HepG2 (cell line): ENCODE results near the gene KCNA3. TPM values are rescaled to one million over a fixed set of nuclear protein-coding genes. Genes with fewer than 3 reads are reported as not detected.

Experiments
- ATF7 ChIP-seq, 2 experiments: fragments of 450-650 bp in 1 of 2; sonication (generic) in 1 of 2; formaldehyde crosslinking in 1 of 2; IDR thresholded peaks; 2 replicates each; pipeline versions ENCODE4 v1.4.0 to v1.6.1; 2016 to 2020; ENCODE audit warnings: antibody characterized with exemption in 1 of 2, mild to moderate bottlenecking in 1 of 2, missing genetic modification reagents in 1 of 2
- BRCA1 ChIP-seq: sonication (generic); formaldehyde crosslinking; IDR thresholded peaks from 2 replicates; pipeline ENCODE4 v1.4.0; 2020; ENCODE audit warnings: missing genetic modification reagents
- polyA plus RNA-seq, 8 experiments: library from polyadenylated mRNA; depleted of rRNA in 3 of 8; stranded (reverse) in 7 of 8; unstranded in 1 of 8; fragments of >200 nt; fragmentation: Illumina TruSeq in 4 of 8; extraction: Trizol in 4 of 8; gene quantifications; 2 replicates each; pipeline versions ENCODE4 v1.2.1 to v1.2.3, GENCODE V29; 2011 to 2016; ENCODE audit warnings: low read depth in 4 of 8, missing spikeins in 1 of 8, mixed read lengths in 1 of 8; ENCODE audit not compliant: insufficient read depth in 1 of 8
- total RNA-seq, 5 experiments: library from RNA; depleted of rRNA; stranded (reverse); fragments of >200 nt; fragmentation: Illumina TruSeq; extraction: Trizol; gene quantifications; 2 replicates each; pipeline ENCODE4 v1.2.3, GENCODE V29; 2016; ENCODE audit warnings: low read depth in 1 of 5
- TF ChIP-seq, protein P1 (sequence below), 2 experiments: sonication (generic) in 1 of 2; formaldehyde crosslinking in 1 of 2; IDR thresholded peaks; 2 replicates each; pipeline versions ENCODE4 v1.4.0 to v1.6.1; 2018 to 2020; ENCODE audit warnings: missing genetic modification reagents in 2 of 2, borderline replicate concordance in 1 of 2, low read depth in 1 of 2, mild to moderate bottlenecking in 1 of 2, missing biosample characterization in 1 of 2
- TF ChIP-seq, protein P2 (sequence below), 2 experiments: fragments of 450-650 bp in 1 of 2; sonication (generic) in 1 of 2; formaldehyde crosslinking in 1 of 2; IDR thresholded peaks; 2 replicates each; pipeline versions ENCODE4 v1.6.1 to v1.8.0; 2016 to 2022; ENCODE audit warnings: antibody characterized with exemption in 1 of 2, mild to moderate bottlenecking in 1 of 2, missing genetic modification reagents in 1 of 2

Gene KCNA3
- total and polyA plus RNA-seq, 2 of the 13 experiments (the other 11 are each of a cell fraction or from before 2014, with no cell fraction given): not detected

DNA sequence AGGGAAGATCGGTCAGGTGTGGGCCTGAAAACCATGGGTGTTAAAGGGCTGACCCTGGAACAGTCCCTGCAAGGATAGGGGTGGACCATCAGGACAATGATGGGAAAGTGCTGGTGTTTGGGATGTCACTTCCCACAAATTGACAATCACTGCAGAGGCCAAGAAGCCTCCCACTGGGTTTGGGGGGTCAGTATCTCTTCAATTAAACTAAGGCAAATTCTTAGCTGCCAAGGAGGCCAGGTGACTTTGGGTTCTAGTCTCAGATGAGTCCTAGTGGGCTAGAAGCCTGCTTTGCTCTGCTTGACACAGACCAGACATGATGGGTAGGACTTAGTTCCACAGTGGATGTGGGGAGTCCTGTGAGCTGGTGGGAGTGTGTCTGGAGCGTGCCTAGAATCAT lies 39.3 kb downstream of the KCNA3 start (continued):
- TF ChIP-seq, protein P1, sequence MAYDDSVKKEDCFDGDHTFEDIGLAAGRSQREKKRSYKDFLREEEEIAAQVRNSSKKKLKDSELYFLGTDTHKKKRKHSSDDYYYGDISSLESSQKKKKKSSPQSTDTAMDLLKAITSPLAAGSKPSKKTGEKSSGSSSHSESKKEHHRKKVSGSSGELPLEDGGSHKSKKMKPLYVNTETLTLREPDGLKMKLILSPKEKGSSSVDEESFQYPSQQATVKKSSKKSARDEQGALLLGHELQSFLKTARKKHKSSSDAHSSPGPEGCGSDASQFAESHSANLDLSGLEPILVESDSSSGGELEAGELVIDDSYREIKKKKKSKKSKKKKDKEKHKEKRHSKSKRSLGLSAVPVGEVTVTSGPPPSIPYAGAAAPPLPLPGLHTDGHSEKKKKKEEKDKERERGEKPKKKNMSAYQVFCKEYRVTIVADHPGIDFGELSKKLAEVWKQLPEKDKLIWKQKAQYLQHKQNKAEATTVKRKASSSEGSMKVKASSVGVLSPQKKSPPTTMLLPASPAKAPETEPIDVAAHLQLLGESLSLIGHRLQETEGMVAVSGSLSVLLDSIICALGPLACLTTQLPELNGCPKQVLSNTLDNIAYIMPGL (CRISPR knock-in tag; IDR thresholded peaks at IDR 0.05; ENCODE audit: borderline replicate concordance in 1 of 2, low read depth in 1 of 2): no peak
- TF ChIP-seq, protein P2, sequence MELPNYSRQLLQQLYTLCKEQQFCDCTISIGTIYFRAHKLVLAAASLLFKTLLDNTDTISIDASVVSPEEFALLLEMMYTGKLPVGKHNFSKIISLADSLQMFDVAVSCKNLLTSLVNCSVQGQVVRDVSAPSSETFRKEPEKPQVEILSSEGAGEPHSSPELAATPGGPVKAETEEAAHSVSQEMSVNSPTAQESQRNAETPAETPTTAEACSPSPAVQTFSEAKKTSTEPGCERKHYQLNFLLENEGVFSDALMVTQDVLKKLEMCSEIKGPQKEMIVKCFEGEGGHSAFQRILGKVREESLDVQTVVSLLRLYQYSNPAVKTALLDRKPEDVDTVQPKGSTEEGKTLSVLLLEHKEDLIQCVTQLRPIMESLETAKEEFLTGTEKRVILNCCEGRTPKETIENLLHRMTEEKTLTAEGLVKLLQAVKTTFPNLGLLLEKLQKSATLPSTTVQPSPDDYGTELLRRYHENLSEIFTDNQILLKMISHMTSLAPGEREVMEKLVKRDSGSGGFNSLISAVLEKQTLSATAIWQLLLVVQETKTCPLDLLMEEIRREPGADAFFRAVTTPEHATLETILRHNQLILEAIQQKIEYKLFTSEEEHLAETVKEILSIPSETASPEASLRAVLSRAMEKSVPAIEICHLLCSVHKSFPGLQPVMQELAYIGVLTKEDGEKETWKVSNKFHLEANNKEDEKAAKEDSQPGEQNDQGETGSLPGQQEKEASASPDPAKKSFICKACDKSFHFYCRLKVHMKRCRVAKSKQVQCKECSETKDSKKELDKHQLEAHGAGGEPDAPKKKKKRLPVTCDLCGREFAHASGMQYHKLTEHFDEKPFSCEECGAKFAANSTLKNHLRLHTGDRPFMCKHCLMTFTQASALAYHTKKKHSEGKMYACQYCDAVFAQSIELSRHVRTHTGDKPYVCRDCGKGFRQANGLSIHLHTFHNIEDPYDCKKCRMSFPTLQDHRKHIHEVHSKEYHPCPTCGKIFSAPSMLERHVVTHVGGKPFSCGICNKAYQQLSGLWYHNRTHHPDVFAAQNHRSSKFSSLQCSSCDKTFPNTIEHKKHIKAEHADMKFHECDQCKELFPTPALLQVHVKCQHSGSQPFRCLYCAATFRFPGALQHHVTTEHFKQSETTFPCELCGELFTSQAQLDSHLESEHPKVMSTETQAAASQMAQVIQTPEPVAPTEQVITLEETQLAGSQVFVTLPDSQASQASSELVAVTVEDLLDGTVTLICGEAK (IDR thresholded peaks at IDR 0.05): no peak
- TF ChIP-seq, protein P2 (CRISPR knock-in tag; IDR thresholded peaks at IDR 0.05): no peak
- TF ChIP-seq BRCA1 (CRISPR knock-in tag): no peak
- TF ChIP-seq ATF7 (IDR thresholded peaks at IDR 0.05): no peak
- TF ChIP-seq ATF7 (CRISPR knock-in tag; IDR thresholded peaks at IDR 0.05): no peak
- TF ChIP-seq, all 625 proteins: peak for 0
